Colon (tissue), 2 donors: Measurements from ENCODE around the gene DPYSL4.

Source experiments
- FAIRE-seq: peaks from 2 replicates; lab custom pipeline; 2012; peaks lifted over from hg19 to GRCh38; lab: Jason Lieb, UNC
- donor health status: control.
- donor health status: control.

Gene DPYSL4

GRCh38 chr10:132228616-132229015, 41.9 kb downstream of the DPYSL4 start:
- FAIRE-seq, result no peak

GRCh38 chr10:132229096-132229495, 42.3 kb downstream of the DPYSL4 start:
- no peak for FAIRE-seq

- no peak for FAIRE-seq
Measured at GRCh38 chr10:132229834-132230556, 43.2 kb downstream of the DPYSL4 start.

- FAIRE-seq, result no peak
Measured at GRCh38 chr10:132230557-132231210, 43.9 kb downstream of the DPYSL4 start.

GRCh38 chr10:132231656-132232022, 44.9 kb downstream of the DPYSL4 start:
- no peak for FAIRE-seq

GRCh38 chr10:132232023-132232951, 45.5 kb downstream of the DPYSL4 start:
- FAIRE-seq, result no peak

- no peak for FAIRE-seq
Measured at GRCh38 chr10:132232981-132233380, 46.2 kb downstream of the DPYSL4 start.

GRCh38 chr10:132233501-132234085, 46.8 kb downstream of the DPYSL4 start:
- no peak for FAIRE-seq

GRCh38 chr10:132234860-132235259, 48.1 kb downstream of the DPYSL4 start:
- FAIRE-seq, result no peak

GRCh38 chr10:132236161-132236560, 49.4 kb downstream of the DPYSL4 start:
- FAIRE-seq, result no peak

- no peak for FAIRE-seq
Measured at GRCh38 chr10:132236881-132237280, 50.1 kb downstream of the DPYSL4 start.

- FAIRE-seq, result no peak
Measured at GRCh38 chr10:132237396-132237795, 50.6 kb downstream of the DPYSL4 start.

- no peak for FAIRE-seq
Measured at GRCh38 chr10:132237871-132238270, 51.1 kb downstream of the DPYSL4 start.

GRCh38 chr10:132238371-132239125, 51.8 kb downstream of the DPYSL4 start:
- no peak for FAIRE-seq

- no peak for FAIRE-seq
Measured at GRCh38 chr10:132239126-132240031, 52.6 kb downstream of the DPYSL4 start.

- FAIRE-seq, result no peak
Measured at GRCh38 chr10:132240156-132240555, 53.4 kb downstream of the DPYSL4 start.

GRCh38 chr10:132240581-132240980, 53.8 kb downstream of the DPYSL4 start:
- no peak for FAIRE-seq

GRCh38 chr10:132241086-132241485, 54.3 kb downstream of the DPYSL4 start:
- FAIRE-seq, result no peak

GRCh38 chr10:132241496-132241895, 54.7 kb downstream of the DPYSL4 start:
- FAIRE-seq, result no peak

- no peak for FAIRE-seq
Measured at GRCh38 chr10:132242103-132242840, 55.5 kb downstream of the DPYSL4 start.
